ENCODE data around the gene SLC41A1. TPM values are rescaled to one million over a fixed set of nuclear protein-coding genes. Genes with fewer than 3 reads are reported as not detected.

Gene SLC41A1
- total and polyA plus RNA-seq, 2 donors (not counting 3 experiments of a cell fraction or from before 2014, with no cell fraction given) = 21.7 to 22.0 TPM

- intact Hi-C loops (cut with micrococcal nuclease) (no loop called here), dilution Hi-C loops (cut with MboI; ENCODE audit: extremely low pct_ligation_motif_present, low sequenced_read_pairs) (no loop called here)
- no peaks in the 10 kb centered on the region for H3K79me2 ChIP-seq (ENCODE audit: control insufficient read depth, insufficient read depth, low read length)
- no TSS peak for BruUV-seq (replicated peaks)
- H4K20me1 ChIP-seq (replicated peaks; ENCODE audit: control insufficient read depth, extremely low read depth, insufficient read depth, low read length) = no peaks in the 10 kb centered on the region
- no peaks in the 10 kb centered on the region for H3K4me1 ChIP-seq (ENCODE audit: control insufficient read depth, extremely low read depth, insufficient read depth, low read length)
- H3K27me3 ChIP-seq (ENCODE audit: control insufficient read depth in 2 of 2, insufficient read depth in 2 of 2, low read length in 2 of 2) = no peaks in the 10 kb centered on the region
- H3K36me3 ChIP-seq (ENCODE audit: control insufficient read depth in 2 of 2, extremely low read depth in 1 of 2, insufficient read depth in 2 of 2, low read length in 2 of 2) = peaks cover 0 to 21% of the 10 kb centered on the region in 2 experiments
- H3K4me2 ChIP-seq (ENCODE audit: insufficient read depth, low read length) = no peak overlapping the region
- no peak for DNase-seq (ENCODE audit: low read depth, low spot score)
- FAIRE-seq = no peak
- no peak overlapping the region for H2AFZ ChIP-seq (ENCODE audit: low read depth, low read length)
- H3K9me3 ChIP-seq (replicated peaks; ENCODE audit: control insufficient read depth, insufficient read depth, low read length) = no peaks in the 10 kb centered on the region
- no peak overlapping the region for H3K4me3 ChIP-seq (replicated peaks in 1 of 3; ENCODE audit: insufficient read depth in 1 of 3, low read depth in 1 of 3, low read length in 3 of 3)
- no peak overlapping the region for H3K9ac ChIP-seq (replicated peaks; ENCODE audit: extremely low read depth, insufficient read depth, low read length)
- ChIA-PET POLR2A (no interaction called here), CTCF (interaction anchor here (0.7 to 1.1 kb wide), 2 partner anchors 9 to 304 kb away, joined by 3 read pairs; no protein-coding TSS in a partner anchor)
- H3K27ac ChIP-seq (ENCODE audit: insufficient read depth, low read depth, low read length) = no peak overlapping the region
- no peak for TF ChIP-seq CTCF (IDR thresholded peaks at IDR 0.05; ENCODE audit: extremely low read depth in 1 of 2, insufficient read depth in 1 of 2, low read depth in 1 of 2, low read length in 2 of 2)
- no peak for TF ChIP-seq GATA2 (IDR thresholded peaks at IDR 0.05; ENCODE audit: insufficient read depth, insufficient read length, low read depth, low read length)
- no peak for TF ChIP-seq MYC (IDR thresholded peaks at IDR 0.05; ENCODE audit: low read depth, low read length)
- TF ChIP-seq MAX (IDR thresholded peaks at IDR 0.05; ENCODE audit: insufficient read depth, insufficient read length) = no peak
- no peak for TF ChIP-seq EZH2 (IDR thresholded peaks at IDR 0.05; ENCODE audit: borderline replicate concordance, low read depth, low read length, severe bottlenecking)
- no peak for TF ChIP-seq POLR2AphosphoS5 (IDR thresholded peaks at IDR 0.05; ENCODE audit: insufficient read depth, low read depth, low read length)
- TF ChIP-seq FOS (IDR thresholded peaks at IDR 0.05; ENCODE audit: borderline replicate concordance, insufficient read depth, low read length) = no peak
- no peak for TF ChIP-seq JUN (IDR thresholded peaks at IDR 0.05; ENCODE audit: borderline replicate concordance, insufficient read depth, insufficient read length, low read depth)
- no peak for TF ChIP-seq POLR2A (IDR thresholded peaks at IDR 0.05; ENCODE audit: low read depth, low read length)
- no peaks in the 10 kb centered on the region for H3K9me1 ChIP-seq (replicated peaks; ENCODE audit: control insufficient read depth, extremely low read depth, insufficient read depth, low read length)
These were observed 10.9 kb downstream of the SLC41A1 start for GRCh38 chr1:205802060-205802459.
